T-cell (primary cell): ENCODE data around the gene CUBN. TPM values are rescaled to one million over a fixed set of nuclear protein-coding genes. Genes with fewer than 3 reads are reported as not detected.
A peak's percentile ranks its signal among the peaks of the same experiment; 100 is the strongest.
"Not testable (repeated sequence)": the region's sequence is repeated elsewhere in the genome, so short reads cannot be mapped to it uniquely, and the experiment has no call there.

Experiments
- ATAC-seq, 4 experiments: fragments of 200-7000 bp in 3 of 4; fragments of 150-1000 bp in 1 of 4; cut with Tn5 transposase; replicated peaks in 1 of 4; 1 replicate in 3 of 4; 2 replicates in 1 of 4; pipeline ENCODE4 v1.10.0; 2021; ENCODE audit warnings: moderate library complexity in 3 of 4, mild to moderate bottlenecking in 2 of 4, moderate number of reproducible peaks in 1 of 4
- CTCF ChIA-PET, 2 donors: fragments of 300-600 bp; sonication (Branson Sonifier 250); formaldehyde crosslinking; loops; one replicate each; lab custom pipeline; 2022; ENCODE audit warnings: antibody characterized with exemption in 2 of 2; lab: Charles Lee
- POLR2A ChIA-PET, 2 donors: fragments of 300-600 bp; sonication (Branson Sonifier 250); formaldehyde crosslinking; loops; one replicate each; lab custom pipeline; 2022; ENCODE audit warnings: antibody characterized with exemption in 2 of 2; lab: Charles Lee
- DNase-seq, 35 experiments: peaks; one replicate each; pipeline versions ENCODE4 v3.0.0 to v3.0.0-alpha.2; 2013 to 2023
- H3K27ac ChIP-seq: one replicate; pipeline ENCODE4 v1.5.1; 2013; ENCODE audit warnings: low read length
- H3K27me3 ChIP-seq, 2 experiments: replicated peaks in 1 of 2; 1 replicate in 1 of 2; 2 replicates in 1 of 2; pipeline versions ENCODE4 v1.6.1 to v1.7.0; 2013; ENCODE audit warnings: low read length in 1 of 2, mixed read lengths in 1 of 2; ENCODE audit not compliant: control insufficient read depth in 2 of 2, insufficient read depth in 2 of 2; ENCODE audit errors: extremely low read depth in 1 of 2
- H3K36me3 ChIP-seq, 2 donors: 1 replicate in 1 of 2; 2 replicates in 1 of 2; pipeline versions ENCODE4 v1.6.1 to v1.7.0; 2013; ENCODE audit warnings: low read length in 1 of 2; ENCODE audit not compliant: control insufficient read depth in 2 of 2, insufficient read depth in 1 of 2; ENCODE audit errors: extremely low read depth in 1 of 2
- H3K4me1 ChIP-seq, 2 experiments: 1 replicate in 1 of 2; 2 replicates in 1 of 2; pipeline versions ENCODE4 v1.6.1 to v1.7.0; 2013; ENCODE audit warnings: low read length in 2 of 2, mixed read lengths in 1 of 2; ENCODE audit not compliant: insufficient read depth in 2 of 2, control insufficient read depth in 1 of 2; ENCODE audit errors: extremely low read depth in 1 of 2
- H3K4me3 ChIP-seq, 2 donors: 1 replicate in 1 of 2; 2 replicates in 1 of 2; pipeline versions ENCODE4 v1.5.1 to v1.7.0; 2013; ENCODE audit warnings: mild to moderate bottlenecking in 2 of 2, low read length in 1 of 2, moderate library complexity in 1 of 2; ENCODE audit not compliant: control insufficient read depth in 1 of 2; ENCODE audit errors: extremely low read depth in 1 of 2
- H3K9me3 ChIP-seq: 2 replicates; pipeline ENCODE4 v1.7.0; 2013
- H3K27ac Mint-ChIP-seq, 2 donors: one replicate each; pipeline ENCODE4 v1.8.0; 2020 to 2021; ENCODE audit warnings: mild to moderate bottlenecking in 2 of 2, mixed read lengths in 2 of 2
- H3K27me3 Mint-ChIP-seq, 2 donors: one replicate each; pipeline ENCODE4 v1.8.0; 2021 to 2022; ENCODE audit warnings: mixed read lengths in 2 of 2
- H3K36me3 Mint-ChIP-seq: one replicate; pipeline ENCODE4 v1.8.0; 2021; ENCODE audit warnings: mixed read lengths
- H3K4me1 Mint-ChIP-seq, 3 donors: one replicate each; pipeline ENCODE4 v1.8.0; 2020 to 2022; ENCODE audit warnings: mixed read lengths in 3 of 3, mild to moderate bottlenecking in 1 of 3
- H3K4me3 Mint-ChIP-seq, 3 donors: one replicate each; pipeline ENCODE4 v1.8.0; 2020 to 2022; ENCODE audit warnings: mild to moderate bottlenecking in 3 of 3, mixed read lengths in 3 of 3, moderate library complexity in 3 of 3
- H3K9me3 Mint-ChIP-seq, 3 donors: one replicate each; pipeline ENCODE4 v1.8.0; 2020 to 2022; ENCODE audit warnings: mixed read lengths in 3 of 3
- WGBS: methylation state at CpG from one replicate; pipeline ENCODE4 v1.1.5; 2013; ENCODE audit warnings: missing lambda C conversion rate; ENCODE audit not compliant: insufficient coverage; 5-methylcytosine and 5-hydroxymethylcytosine counted together
- total RNA-seq, 35 experiments: library from RNA in 6 of 35; stranded (reverse) in 6 of 35; fragments of 120-200 nt in 1 of 35; gene quantifications; one replicate each; pipeline versions ENCODE4 v1.2.1 to v1.2.4 and lab custom pipeline; 2013 to 2026

The CUBN gene
- total RNA-seq, 5 donors from 2014 or later (not counting 1 experiment from before 2014, with no cell fraction given), result 6.3 to 11.4 (median 8.6) TPM

GRCh38 chr10:16827474-16827873 is 302.1 kb downstream of the CUBN start:
- not testable (repeated sequence) for H3K9me3 Mint-ChIP-seq, H3K9me3 ChIP-seq, H3K27me3 ChIP-seq, H3K27ac ChIP-seq, H3K27me3 Mint-ChIP-seq, H3K36me3 ChIP-seq, ATAC-seq, H3K4me1 Mint-ChIP-seq, DNase-seq, H3K4me1 ChIP-seq, H3K27ac Mint-ChIP-seq, H3K4me3 ChIP-seq, H3K4me3 Mint-ChIP-seq
- 80% methylated on average over 1 of the region's 8 CpGs for WGBS
- ChIA-PET POLR2A (interaction anchor here in 1 of 2 donors (0.6 kb wide), 1 partner anchor 166 kb away, joined by 3 read pairs; no protein-coding TSS in a partner anchor), CTCF (interaction anchor here (0.6 to 1.3 kb wide), 8 partner anchors 10 to 429 kb away, joined by 3 to 5 read pairs (median 3); partner anchors contain the start of gene RSU1 (in 1 of the 2))
- peaks cover 18% of the 10 kb centered on the region for H3K36me3 Mint-ChIP-seq

DNA sequence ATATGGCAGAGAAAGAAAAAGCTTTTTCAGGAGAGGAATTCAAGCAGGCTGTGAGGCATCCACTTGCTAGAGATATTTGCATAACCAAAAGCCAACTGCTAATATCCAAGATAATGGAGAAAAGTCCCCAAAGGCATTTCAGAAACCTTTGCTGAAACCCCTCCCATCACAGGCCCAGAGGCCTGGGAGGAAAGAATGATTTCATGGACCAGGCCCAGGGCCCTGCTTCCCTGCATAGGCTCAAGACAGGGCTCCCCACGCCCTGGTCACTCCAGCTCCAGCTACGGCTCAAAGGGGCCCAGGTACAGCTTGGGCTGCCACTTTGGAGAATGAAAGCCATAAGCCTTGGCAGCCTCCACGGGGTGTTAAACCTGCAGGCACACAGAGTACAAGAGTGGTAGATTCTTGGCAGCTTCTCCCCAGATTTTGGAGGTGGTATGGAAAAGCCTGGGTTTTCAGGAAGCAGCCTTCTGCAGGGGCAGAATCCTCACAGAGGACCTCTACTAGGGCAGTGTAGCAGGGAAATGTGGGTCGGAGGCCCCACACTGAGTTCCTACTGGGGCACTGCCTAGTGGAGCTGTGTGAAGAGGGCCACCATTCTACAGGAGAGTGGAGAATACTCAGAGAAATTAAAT is 306.8 kb downstream of the CUBN start:
- no peak for DNase-seq
- H3K4me1 ChIP-seq, result peaks cover 4% of the 10 kb centered on the region in 2 experiments
- POLR2A ChIA-PET, result no interaction called here
- 80% methylated on average over 2 of the region's 4 CpGs for WGBS
- peaks cover 6 to 13% (median 9%) of the 10 kb centered on the region in 3 donors for H3K4me1 Mint-ChIP-seq
- peaks cover 28% of the 10 kb centered on the region for H3K36me3 Mint-ChIP-seq
- H3K4me3 Mint-ChIP-seq, result no peak overlapping the region
- H3K4me3 ChIP-seq, result no peak overlapping the region
- H3K27me3 Mint-ChIP-seq, result no peaks in the 10 kb centered on the region
- CTCF ChIA-PET, result interaction anchor here in 1 of 2 donors (0.5 kb wide), 1 partner anchor 13 kb away, joined by 4 read pairs; no protein-coding TSS in a partner anchor
- H3K27ac Mint-ChIP-seq, result no peak overlapping the region
- no peaks in the 10 kb centered on the region for H3K27me3 ChIP-seq
- H3K36me3 ChIP-seq, result no peaks in the 10 kb centered on the region
- H3K27ac ChIP-seq, result no peak overlapping the region
- no peak for ATAC-seq
- H3K9me3 Mint-ChIP-seq, result peaks cover 3 to 12% (median 10%) of the 10 kb centered on the region in 3 donors
- peaks cover 2% of the 10 kb centered on the region for H3K9me3 ChIP-seq

DNA sequence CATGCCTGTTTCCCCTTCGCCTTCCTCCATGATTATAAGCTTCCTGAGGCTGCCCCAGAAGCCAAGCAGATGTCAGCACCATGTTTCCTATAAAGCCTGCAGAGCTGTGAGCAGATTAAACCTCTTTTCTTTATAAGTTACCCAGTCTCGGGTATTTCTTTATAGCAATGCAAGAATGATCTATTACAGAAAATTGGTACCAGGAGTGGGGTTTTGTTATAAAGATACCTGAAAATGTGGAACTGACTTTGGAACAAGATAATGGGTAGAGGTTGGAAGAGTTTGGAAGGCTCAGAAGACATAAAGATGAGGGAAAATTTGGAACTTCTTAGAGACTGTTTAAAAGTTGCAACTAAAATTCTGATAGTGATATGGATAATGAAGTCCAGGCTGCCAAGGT is 307.6 kb downstream of the CUBN start:
- POLR2A ChIA-PET, result no interaction called here
- ATAC-seq (no peak), DNase-seq (no peak)
- Mint-ChIP-seq H3K27me3 (no peaks in the 10 kb centered on the region), H3K4me3 (no peak overlapping the region), H3K36me3 (peaks cover 28% of the 10 kb centered on the region), H3K9me3 (peaks cover 3 to 12% (median 10%) of the 10 kb centered on the region in 3 donors), H3K4me1 (peaks cover 9 to 14% (median 12%) of the 10 kb centered on the region in 3 donors), H3K27ac (no peak overlapping the region)
- Histone ChIP-seq H3K36me3 (no peaks in the 10 kb centered on the region), H3K4me3 (no peak overlapping the region), H3K4me1 (peaks cover 4 to 7% of the 10 kb centered on the region in 2 experiments), H3K27ac (no peak overlapping the region), H3K27me3 (no peaks in the 10 kb centered on the region), H3K9me3 (peaks cover 2% of the 10 kb centered on the region)
- CTCF ChIA-PET, result interaction anchor here in 1 of 2 donors (1.0 kb wide), 1 partner anchor 13 kb away, joined by 9 read pairs; no protein-coding TSS in a partner anchor
- 72% methylated on average over 2 of the region's 2 CpGs for WGBS

DNA sequence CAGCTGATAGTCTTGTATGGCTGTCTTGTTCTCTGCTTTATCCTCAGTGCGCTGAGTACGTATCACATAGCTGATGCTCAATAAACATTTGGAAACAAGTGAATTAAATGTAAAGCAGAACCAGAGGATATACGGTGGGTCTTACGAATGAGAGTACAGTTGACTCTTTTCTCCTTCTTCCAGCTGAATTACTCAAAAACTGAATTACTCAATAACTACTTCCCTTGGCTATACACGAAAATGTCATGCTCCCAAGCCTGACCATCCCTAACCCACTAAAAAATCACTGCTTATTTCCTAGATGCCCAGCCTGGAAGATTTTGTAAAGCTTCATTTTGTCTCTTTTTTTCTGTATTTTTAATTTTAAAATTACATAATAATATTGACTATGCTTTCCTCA is 309.2 kb downstream of the CUBN start:
- no peaks in the 10 kb centered on the region for H3K27me3 Mint-ChIP-seq
- peaks cover 14 to 20% of the 10 kb centered on the region in 2 experiments for H3K4me1 ChIP-seq
- peaks cover 2% of the 10 kb centered on the region for H3K9me3 ChIP-seq
- ChIA-PET CTCF (no interaction called here), POLR2A (interaction anchor here in 1 of 2 donors (1.2 kb wide), 1 partner anchor 831 kb away, joined by 3 read pairs; no protein-coding TSS in a partner anchor)
- peaks cover 30% of the 10 kb centered on the region for H3K36me3 Mint-ChIP-seq
- ATAC-seq (no peak), DNase-seq (no peak)
- no peaks in the 10 kb centered on the region for H3K36me3 ChIP-seq
- no peaks in the 10 kb centered on the region for H3K27me3 ChIP-seq
- peaks cover 3 to 12% (median 10%) of the 10 kb centered on the region in 3 donors for H3K9me3 Mint-ChIP-seq
- no peak overlapping the region for H3K4me3 ChIP-seq
- H3K4me3 Mint-ChIP-seq, result no peak overlapping the region
- no peak overlapping the region for H3K27ac ChIP-seq
- H3K27ac Mint-ChIP-seq, result no peak overlapping the region
- 94% methylated on average over 3 of the region's 5 CpGs for WGBS
- H3K4me1 Mint-ChIP-seq, result peaks cover 23 to 26% (median 24%) of the 10 kb centered on the region in 3 donors

DNA sequence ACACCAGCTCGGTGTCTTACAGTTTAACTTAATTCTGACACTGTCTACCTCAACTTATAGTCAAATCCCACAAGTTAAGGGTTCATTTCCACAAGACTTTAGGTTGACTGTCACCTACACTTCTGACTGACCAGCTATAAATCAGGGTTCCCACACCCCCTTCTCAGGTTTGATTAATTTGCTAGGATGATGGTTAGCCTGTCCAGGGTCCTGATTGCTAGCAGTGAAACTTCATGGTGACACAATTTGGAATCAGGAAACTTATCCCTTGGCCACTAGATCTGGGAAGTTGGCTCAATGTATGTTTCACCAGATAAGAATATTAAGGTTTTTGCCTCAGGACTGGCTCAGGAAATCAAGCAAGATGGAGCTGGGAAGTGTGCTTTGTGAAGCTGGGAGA is 309.6 kb downstream of the CUBN start:
- ChIA-PET CTCF (no interaction called here), POLR2A (interaction anchor here in 1 of 2 donors (1.2 kb wide), 1 partner anchor 831 kb away, joined by 3 read pairs; no protein-coding TSS in a partner anchor)
- Mint-ChIP-seq H3K27me3 (no peaks in the 10 kb centered on the region), H3K4me1 (peaks cover 27 to 30% (median 28%) of the 10 kb centered on the region in 3 donors), H3K9me3 (peaks cover 3 to 12% (median 10%) of the 10 kb centered on the region in 3 donors), H3K27ac (no peak overlapping the region), H3K36me3 (peaks cover 31% of the 10 kb centered on the region), H3K4me3 (no peak overlapping the region)
- Histone ChIP-seq H3K36me3 (no peaks in the 10 kb centered on the region), H3K27me3 (no peaks in the 10 kb centered on the region), H3K4me1 (peaks cover 14 to 21% of the 10 kb centered on the region in 2 experiments), H3K9me3 (peaks cover 2% of the 10 kb centered on the region), H3K4me3 (no peak overlapping the region), H3K27ac (no peak overlapping the region)
- no peak for DNase-seq
- ATAC-seq, result no peak
- 100% methylated on average over 1 of the region's 1 CpG for WGBS

GRCh38 chr10:16819436-16819835 is 310.2 kb downstream of the CUBN start:
- ChIA-PET CTCF (no interaction called here), POLR2A (no interaction called here)
- Mint-ChIP-seq H3K27ac (no peak overlapping the region), H3K4me3 (peak overlapping the region in 1 of 3 donors; percentile 29), H3K36me3 (peaks cover 31% of the 10 kb centered on the region), H3K9me3 (peaks cover 3 to 12% (median 10%) of the 10 kb centered on the region in 3 donors), H3K27me3 (no peaks in the 10 kb centered on the region), H3K4me1 (peaks cover 32 to 36% (median 33%) of the 10 kb centered on the region in 3 donors)
- WGBS, result no CpG with 5 or more reads among the region's 3 CpGs
- no peak for ATAC-seq
- H3K9me3 ChIP-seq, result peaks cover 2% of the 10 kb centered on the region
- peaks cover 14 to 27% of the 10 kb centered on the region in 2 experiments for H3K4me1 ChIP-seq
- no peak overlapping the region for H3K4me3 ChIP-seq
- H3K27me3 ChIP-seq, result no peaks in the 10 kb centered on the region
- H3K27ac ChIP-seq, result no peak overlapping the region
- no peaks in the 10 kb centered on the region for H3K36me3 ChIP-seq
- DNase-seq, result no peak
